Esophagus muscularis mucosa (tissue), 3 donors: Measurements from ENCODE around the gene PRSS8.

Experiments
- EP300 ChIP-seq: sonication (generic); formaldehyde crosslinking; IDR thresholded peaks from one replicate; pipeline ENCODE4 v1.6.1; 2017; ENCODE audit warnings: antibody characterized with exemption
- TF ChIP-seq, protein P1 (sequence below), 3 experiments: fragments of 200-600 bp in 2 of 3; fragments of 450-650 bp in 1 of 3; sonication (generic) in 2 of 3; IDR thresholded peaks; one replicate each; pipeline ENCODE4 v1.5.1; 2017 to 2019; ENCODE audit warnings: antibody characterized with exemption in 3 of 3, mild to moderate bottlenecking in 2 of 3, moderate library complexity in 1 of 3

DNA sequence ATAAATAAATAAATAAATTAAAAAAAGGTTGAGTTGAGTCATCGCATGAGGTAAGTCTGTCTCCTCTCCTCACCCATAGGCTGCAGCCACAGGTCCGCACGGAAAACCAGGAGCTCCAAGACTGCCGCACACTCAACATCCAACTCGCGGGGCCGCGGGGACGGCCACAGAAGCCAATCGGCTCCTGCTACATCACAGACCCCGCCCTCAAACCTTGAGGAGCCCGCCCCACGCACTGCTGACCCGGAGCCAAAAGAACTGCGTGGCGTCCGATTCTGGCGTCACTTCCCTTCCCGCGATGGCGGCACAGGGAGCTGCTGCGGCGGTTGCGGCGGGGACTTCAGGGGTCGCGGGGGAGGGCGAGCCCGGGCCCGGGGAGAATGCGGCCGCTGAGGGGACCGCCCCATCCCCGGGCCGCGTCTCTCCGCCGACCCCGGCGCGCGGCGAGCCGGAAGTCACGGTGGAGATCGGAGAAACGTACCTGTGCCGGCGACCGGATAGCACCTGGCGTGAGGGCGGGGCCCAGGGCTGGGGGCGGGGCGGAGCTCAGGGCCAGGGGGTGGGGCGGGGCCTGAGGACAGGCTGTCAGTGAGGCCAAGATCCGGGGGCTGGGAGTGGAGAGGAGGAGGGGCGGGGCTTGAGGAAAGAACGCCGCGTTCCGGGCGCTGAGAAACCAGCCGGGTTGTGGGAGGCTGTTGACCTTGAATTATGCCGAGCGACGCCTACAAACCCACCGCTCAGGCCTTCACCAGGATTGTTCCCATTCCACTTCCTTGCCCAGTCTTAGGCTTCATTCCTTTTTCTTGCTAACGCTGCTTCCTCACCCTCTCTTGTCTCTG, 17.9 kb downstream of the PRSS8 start, which contains the start of gene KAT8:
- TF ChIP-seq, protein P1, sequence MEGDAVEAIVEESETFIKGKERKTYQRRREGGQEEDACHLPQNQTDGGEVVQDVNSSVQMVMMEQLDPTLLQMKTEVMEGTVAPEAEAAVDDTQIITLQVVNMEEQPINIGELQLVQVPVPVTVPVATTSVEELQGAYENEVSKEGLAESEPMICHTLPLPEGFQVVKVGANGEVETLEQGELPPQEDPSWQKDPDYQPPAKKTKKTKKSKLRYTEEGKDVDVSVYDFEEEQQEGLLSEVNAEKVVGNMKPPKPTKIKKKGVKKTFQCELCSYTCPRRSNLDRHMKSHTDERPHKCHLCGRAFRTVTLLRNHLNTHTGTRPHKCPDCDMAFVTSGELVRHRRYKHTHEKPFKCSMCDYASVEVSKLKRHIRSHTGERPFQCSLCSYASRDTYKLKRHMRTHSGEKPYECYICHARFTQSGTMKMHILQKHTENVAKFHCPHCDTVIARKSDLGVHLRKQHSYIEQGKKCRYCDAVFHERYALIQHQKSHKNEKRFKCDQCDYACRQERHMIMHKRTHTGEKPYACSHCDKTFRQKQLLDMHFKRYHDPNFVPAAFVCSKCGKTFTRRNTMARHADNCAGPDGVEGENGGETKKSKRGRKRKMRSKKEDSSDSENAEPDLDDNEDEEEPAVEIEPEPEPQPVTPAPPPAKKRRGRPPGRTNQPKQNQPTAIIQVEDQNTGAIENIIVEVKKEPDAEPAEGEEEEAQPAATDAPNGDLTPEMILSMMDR (IDR thresholded peaks at IDR 0.05), result no peak
- TF ChIP-seq EP300, result no peak
